Measurements from ENCODE around the gene LRRC47.
"Not testable (repeated sequence)": the region's sequence is repeated elsewhere in the genome, so short reads cannot be mapped to it uniquely, and the experiment has no call there.

The LRRC47 gene

DNA sequence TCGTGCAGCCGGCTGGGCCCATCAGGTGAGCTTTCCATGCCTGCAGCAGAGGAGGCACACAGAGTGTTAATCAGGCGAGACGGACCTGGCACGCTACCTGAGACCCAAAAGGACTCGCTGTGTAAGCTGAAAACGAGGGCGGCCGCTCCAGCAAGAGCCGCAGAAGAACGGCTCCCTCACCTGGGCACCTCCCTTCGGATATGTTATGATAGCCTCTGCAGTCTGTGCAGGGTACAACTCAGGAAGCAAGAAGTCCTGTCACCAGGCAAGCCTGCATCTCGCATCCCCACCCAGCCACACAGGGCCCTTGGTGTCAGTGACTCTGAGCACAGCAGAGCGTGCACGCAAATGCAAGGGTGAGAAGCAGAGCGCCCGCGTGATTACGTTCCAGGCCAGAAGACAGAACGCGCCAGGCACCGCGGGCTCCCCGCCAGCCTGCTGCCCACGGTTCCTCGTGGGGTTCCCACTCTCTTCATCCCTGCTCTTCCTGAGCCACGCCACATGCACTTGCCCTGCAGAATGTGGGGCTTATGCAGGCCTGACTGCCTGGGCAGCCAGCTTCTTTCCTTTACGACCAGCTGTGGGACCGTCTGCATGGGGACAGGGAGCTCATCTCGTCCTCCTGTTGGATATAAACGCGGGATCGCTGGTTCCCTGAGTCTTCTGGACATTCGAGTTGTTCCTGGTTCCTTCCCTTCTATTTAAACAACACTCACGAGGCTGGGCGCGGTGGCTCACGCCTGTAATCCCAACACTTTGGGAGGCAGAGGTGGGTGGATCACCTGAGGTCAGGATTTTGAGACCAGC is 20.2 kb upstream of the LRRC47 start:
- DNase-seq (ENCODE audit: extremely low read depth in 1 of 2, low read depth in 1 of 2): no peak

GRCh38 chr1:3814771-3815561 is 18.7 kb upstream of the LRRC47 start:
- no peak for DNase-seq (ENCODE audit: extremely low read depth in 1 of 2, low read depth in 1 of 2)

DNA sequence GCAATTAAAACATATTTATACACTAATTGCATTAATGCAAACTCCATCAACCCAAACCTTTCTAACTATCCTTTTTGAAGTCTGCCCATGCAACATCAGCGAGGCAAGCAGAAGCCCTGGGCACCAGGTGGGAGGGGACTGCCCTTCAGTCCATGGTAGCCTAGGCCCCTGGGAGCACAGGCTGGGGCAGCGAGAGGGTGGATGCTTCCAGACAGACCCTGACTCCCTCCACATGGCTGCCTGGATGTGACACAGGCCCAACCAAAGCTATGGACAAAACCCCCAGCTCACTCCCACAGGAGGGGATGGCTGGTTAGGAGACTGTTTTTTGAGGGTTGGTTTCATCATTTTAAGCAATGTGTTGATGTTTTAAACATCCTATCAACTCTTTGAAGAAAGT is 17.8 kb upstream of the LRRC47 start:
- no peak for DNase-seq (ENCODE audit: extremely low read depth in 1 of 2, low read depth in 1 of 2)

GRCh38 chr1:3811595-3811911 is 15.3 kb upstream of the LRRC47 start:
- no peak for DNase-seq (ENCODE audit: extremely low read depth in 1 of 2, low read depth in 1 of 2)

DNA sequence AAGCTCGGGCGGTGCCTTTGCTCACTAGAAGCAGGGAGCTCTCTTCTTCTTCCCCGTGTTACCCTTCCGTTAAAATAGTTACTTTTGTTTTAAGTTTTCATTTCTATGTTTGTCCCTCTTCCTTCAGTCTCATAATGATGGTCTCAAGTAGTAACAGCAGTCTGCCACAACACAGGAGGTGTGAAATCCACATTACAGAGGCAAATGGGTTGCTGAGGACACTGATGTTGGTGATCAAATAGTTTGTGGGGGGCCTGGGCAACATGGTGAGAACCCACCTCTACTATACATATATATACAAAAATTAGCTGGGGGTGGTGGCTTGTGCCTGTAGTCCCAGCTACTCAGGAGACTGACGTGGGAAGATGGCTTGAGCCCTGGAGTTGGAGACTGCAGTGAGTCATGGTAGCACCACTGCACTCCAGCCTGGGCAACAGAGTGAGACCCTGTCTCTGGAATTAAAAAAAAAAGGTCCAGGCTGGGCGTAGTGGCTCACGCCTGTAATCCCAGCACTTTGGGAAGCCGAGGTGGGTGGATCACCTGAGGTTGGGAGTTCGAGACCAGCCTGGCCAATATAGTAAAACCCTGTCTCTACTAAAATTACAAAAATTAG is 14.0 kb upstream of the LRRC47 start:
- DNase-seq (ENCODE audit: extremely low read depth in 1 of 2, low read depth in 1 of 2): not testable (repeated sequence)

DNA sequence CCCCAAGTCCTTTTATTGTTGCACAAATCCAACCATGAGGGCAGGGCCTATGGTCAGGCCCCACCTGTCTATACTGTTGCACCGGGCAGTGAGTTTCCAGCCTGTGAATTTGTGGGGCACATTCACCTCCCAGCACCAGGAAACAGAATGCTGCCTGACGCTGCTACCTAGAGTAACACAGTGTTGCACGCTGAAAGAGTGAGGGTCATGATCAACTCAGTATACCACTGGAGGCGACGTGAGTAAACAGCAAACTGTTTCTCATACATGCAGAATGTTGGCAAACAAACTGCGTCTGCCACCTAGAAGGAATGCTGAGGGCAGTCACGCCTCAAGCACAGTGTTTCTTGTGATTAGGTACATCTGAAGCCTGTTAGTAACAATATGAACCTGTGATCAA is 13.4 kb upstream of the LRRC47 start:
- no peak for DNase-seq (ENCODE audit: extremely low read depth in 1 of 2, low read depth in 1 of 2)

DNA sequence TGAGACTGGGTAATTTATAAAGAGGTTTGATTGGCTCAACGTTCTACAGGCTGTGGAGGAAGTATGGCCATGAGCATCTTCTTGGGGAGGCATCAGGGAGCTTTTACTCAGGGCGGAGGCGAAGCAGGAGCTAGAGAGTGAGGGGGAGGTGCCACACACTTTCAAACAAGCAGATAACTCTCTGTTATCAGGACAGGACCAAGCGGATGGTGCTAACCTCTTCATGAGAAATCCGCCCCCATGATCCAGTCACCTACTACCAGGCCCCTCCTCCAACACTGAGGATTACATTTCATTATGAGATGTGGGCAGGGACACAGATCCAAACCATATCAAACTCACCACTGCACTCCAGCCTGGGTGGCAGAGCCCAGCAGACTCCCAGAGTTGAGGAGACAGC is 11.5 kb upstream of the LRRC47 start:
- DNase-seq (ENCODE audit: extremely low read depth in 1 of 2, low read depth in 1 of 2): no peak

DNA sequence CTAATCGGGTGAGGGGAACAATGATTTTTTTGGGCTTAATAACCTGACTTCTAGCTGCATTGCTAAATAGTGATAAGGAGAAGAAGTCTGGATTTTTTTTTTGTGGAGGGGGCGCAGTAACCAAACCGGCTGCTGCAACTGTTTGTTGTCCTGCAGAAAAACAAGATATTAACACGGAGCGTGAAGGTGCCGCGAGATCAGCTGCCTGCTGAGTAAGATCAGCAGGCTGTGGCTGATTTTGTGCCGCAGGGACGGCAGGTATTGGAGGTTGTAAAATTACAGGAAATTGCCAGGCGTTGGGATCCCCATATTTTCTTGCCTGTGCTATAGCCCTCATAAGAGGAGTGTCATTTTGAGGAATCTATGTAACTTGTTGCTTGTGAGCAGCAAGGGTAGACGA is 8.7 kb upstream of the LRRC47 start:
- DNase-seq (ENCODE audit: extremely low read depth in 1 of 2, low read depth in 1 of 2): no peak

DNA sequence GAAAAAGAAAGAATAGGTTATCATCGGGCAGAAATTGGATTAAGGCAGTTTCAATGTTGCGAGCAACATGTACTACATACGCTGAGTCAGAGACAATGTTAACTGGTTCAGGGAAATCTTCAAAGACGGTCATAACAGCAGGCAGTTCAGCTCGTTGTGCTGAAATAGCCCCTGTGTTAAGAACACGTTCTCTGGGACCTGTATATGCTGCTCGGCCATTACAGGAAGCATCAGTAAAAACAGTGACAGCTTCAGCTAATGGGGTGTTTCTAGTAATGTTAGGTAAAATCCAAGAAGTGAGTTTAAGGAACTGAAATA is 8.3 kb upstream of the LRRC47 start:
- DNase-seq (ENCODE audit: extremely low read depth in 1 of 2, low read depth in 1 of 2): not testable (repeated sequence)

DNA sequence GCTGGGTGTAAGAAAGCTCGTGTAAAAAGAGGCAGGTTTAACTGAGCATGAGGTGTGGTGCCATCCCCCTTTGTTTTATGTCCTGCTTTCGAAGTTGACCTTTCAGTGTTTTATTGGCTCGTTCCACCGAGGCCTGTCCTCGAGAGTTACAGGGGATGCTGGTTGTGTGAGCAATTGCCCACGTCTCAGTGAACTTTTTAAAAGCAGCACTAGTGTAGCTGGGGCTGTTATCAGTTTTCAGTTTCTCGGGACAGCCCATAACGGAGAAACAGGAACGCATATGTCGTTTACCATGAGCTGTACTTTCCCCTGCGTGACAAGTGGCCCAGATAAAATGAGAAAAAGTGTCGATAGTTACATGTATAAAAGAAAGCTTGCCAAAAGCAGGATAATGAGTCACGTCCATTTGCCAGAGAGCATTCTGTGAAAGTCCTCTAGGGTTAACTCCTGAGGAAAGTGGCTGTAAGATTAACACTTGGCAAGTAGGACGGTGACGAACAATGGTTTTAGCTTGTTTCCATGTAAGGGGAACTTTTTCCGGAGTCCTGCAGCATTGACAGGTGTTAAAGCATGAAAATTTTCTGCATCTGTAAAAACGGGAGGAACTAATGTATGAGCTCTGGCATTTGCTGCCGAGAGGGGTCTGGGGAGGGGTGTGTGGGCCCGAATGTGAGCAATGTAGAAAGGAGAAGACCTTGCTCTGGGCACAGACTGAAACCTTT is 7.8 kb upstream of the LRRC47 start:
- DNase-seq (ENCODE audit: extremely low read depth in 1 of 2, low read depth in 1 of 2): no peak

GRCh38 chr1:3800795-3801194 is 4.5 kb upstream of the LRRC47 start:
- DNase-seq (ENCODE audit: extremely low read depth in 1 of 2, low read depth in 1 of 2): not testable (repeated sequence)

DNA sequence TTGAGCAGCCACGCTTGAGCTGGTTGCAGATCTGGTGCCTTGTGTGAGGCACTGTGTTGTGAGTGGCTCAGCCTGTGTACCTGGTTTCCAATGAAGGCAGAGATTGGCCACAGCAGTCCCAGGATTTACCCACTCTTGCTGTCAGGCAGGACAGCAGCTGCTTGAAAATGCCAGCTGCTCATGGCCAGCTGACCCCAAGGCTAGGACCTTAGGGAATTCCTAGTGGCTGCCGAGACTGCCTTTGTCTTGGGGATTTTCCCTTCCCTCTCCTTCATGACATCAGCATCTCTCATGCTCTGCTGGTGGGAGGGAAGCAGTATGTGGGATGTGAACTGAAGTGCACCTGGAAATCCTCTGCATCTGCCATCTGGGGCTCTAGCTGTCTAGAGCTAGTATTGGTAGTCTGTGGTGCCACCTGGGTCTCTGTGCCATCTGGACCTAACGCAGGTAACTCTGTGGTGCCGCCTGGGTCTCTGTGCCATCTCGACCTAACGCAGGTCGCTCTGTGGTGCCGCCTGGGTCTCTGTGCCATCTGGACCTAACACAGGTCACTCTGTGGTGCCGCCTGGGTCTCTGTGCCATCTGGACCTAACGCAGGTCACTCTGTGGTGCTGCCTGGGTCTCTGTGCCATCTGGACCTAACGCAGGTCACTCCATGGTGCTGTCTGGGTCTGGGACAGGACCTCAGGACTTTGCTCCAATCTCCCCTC is 3.8 kb upstream of the LRRC47 start:
- DNase-seq (ENCODE audit: extremely low read depth in 1 of 2, low read depth in 1 of 2): no peak

- DNase-seq (ENCODE audit: extremely low read depth in 1 of 2, low read depth in 1 of 2): no peak
Observed at GRCh38 chr1:3795453-3796214, 664 bp downstream of the LRRC47 start.

DNA sequence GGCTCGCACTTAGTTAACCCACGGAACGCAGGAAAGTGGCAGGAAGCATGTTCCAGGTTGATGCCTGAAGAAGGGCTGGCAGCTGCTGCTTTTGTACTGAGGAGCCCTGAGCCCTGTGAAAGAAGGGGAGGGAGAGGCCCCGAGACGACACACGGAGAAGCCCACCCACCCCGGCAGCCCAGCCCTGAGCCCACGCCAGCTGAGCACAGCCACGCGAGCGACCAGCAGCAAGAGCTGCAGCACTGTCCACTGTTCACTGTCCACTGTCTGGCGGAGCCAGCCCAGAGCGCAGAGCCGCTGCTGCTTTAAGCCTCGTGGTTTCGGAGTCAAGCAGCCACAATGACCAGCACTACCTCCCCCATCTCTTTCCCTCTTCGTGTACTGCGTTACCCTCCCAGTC is 5.3 kb downstream of the LRRC47 start:
- DNase-seq (ENCODE audit: extremely low read depth in 1 of 2, low read depth in 1 of 2): no peak

DNA sequence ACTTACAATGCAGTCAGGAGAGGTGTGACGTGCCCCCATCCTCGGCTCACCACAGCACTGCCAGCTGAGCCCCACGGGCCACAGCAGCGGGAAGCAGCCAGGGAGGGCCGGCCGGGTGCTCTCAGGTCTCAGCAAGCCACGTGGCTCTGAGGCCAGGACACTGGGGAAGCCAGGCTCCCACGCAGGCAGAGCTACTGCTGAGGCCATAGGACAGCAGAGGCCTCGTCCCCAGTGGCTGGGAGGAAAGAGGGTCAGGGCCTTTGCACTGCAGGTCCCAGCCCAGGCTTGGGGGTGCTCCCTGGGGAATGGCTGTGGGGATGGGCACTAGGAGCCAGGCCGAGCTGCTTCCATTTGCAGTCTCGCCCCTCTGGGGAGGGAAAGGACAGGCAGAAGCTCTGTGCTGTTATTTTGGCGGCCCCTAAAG is 5.8 kb downstream of the LRRC47 start:
- no peak for DNase-seq (ENCODE audit: extremely low read depth in 1 of 2, low read depth in 1 of 2)

DNA sequence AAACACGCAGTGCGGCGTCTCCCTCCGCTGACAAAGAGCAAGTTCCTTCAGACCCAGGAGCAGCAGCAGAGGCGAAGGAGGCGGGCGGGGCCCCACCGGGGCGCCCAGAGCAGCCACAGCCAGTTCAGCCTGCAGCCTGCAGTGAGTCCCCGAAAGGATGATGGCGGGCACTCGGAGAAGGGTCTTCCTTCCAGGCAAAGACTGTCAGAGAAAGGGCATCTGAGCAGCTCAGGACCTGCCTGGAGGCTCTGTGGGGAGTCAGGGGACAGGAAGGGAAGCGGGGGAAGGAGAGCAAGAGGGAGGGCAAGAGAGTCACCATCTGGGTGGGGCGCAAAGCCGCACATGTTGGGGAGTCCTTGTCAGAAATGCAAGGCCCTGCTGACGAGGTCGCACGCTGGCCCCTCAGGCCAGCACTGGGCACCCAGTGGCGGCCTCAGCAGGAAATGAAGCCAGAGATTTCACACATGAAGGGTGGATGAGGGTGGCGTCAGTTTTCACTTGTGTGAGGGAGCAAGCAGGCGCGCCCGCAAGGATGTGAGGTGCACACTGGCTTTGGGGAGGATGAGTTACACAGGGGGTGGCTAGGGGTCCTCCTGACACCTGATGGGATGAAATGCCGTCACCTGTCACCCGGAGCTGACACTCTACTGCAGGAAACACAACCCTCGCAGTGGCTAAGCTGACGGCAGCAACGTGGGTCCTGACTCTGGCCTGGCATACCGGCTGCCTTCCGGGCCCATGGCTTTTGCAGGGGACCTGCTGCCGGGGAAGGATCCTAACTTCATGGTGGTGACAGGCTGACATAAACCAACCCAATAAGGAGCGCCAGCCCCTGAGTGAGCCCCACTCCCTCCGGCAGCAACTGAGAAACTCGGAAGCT is 6.6 kb downstream of the LRRC47 start:
- DNase-seq (ENCODE audit: extremely low read depth in 1 of 2, low read depth in 1 of 2): no peak

GRCh38 chr1:3788756-3789420 is 7.4 kb downstream of the LRRC47 start:
- no peak for DNase-seq (ENCODE audit: extremely low read depth in 1 of 2, low read depth in 1 of 2)

GRCh38 chr1:3787745-3788605 is 8.3 kb downstream of the LRRC47 start:
- DNase-seq (ENCODE audit: extremely low read depth in 1 of 2, low read depth in 1 of 2): no peak
